ENCODE measurements around the gene PXT1.

The PXT1 gene

DNA sequence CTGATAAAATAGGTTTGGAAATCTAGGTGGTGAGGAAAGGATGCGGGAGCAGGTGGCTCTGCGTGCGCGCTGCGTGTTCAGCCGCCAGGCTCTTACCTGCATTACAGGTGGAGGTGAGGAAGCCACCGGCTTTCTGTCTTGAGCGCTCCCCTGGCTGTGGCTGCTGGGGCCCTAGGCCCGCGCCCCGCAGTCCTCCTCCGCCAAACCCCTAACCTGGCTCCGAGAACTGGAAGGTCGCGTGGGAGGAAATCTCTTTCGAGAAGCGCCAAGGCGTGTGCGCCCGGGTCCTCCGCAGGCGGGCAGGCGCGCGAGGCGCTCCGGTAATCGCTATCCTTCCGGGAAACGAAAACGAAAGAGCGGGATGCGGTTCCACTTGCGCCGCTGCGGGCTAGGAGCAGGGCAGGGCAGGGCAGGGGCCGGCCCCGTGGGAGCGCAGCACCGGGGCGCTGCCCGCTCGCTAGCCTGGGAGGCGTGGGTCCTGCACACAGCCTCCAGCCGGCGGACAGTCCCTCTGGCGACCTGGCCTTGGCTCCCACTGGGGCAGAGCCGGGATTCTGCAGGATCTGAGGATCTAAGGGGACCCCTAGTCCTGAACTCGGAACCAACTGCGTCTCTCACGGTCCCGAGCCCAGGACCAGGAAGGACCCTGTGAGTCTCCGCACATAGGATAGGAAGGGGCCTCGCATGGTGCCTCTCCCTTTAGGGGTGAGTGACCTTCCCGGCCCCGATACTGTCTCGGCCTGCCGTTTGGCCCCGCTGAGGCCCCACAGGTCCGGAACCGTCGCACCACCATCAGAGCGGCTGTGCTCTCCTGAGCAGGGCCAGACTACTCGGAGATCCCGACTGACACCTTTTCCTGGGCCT lies 55.0 kb downstream of the PXT1 start, which contains the start of gene ETV7:
ETV7 (minus strand) TSS at position 230 of the 864 bp plus-strand sequence; CDS start at position 102, 128 bp downstream.
- peak in 1 of 2 donors; percentile 25 for DNase-seq (ENCODE audit: low read depth in 2 of 2)

DNA sequence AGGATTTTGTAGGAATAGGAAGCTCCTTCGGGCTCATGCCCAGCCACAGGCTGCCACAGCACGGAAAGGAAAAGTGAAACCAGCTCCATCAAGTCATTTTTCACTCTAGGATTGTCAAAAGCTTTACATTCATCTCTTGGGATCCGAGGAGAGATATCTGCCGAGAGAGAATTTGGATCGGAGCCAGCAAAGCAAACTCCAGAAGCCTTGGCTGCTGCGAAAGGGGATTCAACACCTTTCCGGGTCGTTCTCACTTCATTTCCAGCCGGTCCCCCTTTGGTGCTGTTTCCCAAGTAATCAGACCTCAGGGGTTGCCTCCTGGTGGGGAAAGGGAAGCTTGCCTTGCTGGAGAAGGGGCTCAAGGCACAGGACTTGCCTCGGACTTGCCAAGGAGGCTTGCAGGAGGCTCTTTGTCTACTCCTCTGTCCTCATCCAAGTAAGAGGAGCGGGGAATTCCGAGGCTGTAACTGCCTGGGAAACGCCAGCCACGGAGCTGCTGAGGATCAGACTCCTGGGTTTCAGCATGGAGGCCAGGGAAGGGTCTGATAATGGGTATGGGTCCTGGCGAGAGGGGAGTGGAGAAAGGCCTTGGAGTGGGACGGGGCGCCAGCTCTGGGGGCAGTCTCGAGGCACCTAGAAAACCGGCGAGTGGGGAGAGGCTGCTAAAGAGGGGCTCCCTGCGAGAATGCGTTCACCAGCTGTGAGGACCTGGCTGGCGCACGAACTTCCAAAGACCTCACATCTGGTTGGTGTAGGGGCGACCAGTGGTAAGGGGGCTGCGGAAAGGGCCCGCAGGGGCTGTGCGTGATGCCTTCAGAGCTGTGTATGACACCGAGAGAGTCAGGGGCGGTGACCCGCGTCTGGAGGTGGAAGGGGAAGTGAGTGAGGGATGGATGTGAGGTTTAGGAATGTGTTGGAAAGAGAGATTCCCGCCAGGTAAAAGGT lies 55.9 kb downstream of the PXT1 start:
- DNase-seq (ENCODE audit: low read depth in 2 of 2), result no peak

DNA sequence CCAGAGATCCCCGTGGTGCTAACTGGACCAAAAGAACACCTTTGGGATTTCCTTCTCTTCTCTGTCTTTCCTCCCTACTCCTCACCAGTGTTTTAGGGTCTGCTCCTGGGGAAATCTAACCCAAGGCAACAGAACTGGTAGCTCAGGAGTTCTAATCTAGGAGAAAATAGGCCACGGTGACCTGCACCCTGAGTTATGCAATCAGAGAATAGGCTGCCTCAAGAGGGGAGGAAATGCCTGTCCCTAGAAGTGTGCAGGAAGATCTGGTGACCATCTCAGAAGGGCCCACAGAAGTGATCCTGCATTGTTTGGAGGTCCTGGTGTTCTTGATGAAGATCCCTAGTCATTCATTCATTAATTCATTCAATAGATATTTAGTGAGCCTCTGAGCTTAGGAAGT lies 58.6 kb downstream of the PXT1 start:
- no peak for DNase-seq (ENCODE audit: low read depth in 2 of 2)

DNA sequence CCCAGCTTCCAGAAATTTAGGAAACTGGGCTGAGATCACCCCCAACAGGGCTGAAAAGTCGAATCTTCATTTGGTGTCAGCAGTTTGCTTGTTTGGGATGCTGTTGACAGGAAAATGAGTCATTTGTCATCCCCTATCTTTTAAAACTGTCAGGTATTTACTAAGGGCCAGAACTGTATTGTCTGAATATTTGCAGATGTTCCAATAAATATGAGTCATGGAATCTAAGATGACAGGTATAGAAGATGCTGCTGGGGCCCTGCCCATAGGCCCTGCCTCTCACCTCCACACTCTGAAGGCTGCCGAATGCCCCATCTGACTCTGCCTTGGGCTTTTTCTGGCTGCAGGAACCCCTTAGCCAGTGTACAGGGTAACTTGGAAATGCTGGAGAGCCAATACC lies 59.0 kb downstream of the PXT1 start:
- no peak for DNase-seq (ENCODE audit: low read depth in 2 of 2)

DNA sequence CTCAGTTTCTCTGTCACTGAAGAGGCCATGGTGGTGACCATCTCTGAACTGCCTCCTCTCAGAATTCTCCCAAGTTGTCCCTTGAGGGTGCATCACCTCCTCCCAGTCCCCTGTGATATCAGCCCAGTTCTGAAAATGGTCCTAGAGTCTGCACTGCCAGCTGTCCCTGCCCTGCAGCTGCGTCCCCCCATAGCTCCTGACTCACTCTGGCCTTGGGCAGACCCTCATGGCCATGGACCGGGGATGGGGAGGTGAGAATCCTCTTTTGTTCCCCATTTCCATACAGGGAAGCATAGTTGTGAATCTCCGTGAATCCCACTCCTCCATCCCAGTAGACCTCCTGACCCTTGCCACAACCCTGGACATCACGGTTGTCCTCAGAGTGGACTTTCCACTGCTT lies 59.7 kb downstream of the PXT1 start:
- no peak for DNase-seq (ENCODE audit: low read depth in 2 of 2)

DNA sequence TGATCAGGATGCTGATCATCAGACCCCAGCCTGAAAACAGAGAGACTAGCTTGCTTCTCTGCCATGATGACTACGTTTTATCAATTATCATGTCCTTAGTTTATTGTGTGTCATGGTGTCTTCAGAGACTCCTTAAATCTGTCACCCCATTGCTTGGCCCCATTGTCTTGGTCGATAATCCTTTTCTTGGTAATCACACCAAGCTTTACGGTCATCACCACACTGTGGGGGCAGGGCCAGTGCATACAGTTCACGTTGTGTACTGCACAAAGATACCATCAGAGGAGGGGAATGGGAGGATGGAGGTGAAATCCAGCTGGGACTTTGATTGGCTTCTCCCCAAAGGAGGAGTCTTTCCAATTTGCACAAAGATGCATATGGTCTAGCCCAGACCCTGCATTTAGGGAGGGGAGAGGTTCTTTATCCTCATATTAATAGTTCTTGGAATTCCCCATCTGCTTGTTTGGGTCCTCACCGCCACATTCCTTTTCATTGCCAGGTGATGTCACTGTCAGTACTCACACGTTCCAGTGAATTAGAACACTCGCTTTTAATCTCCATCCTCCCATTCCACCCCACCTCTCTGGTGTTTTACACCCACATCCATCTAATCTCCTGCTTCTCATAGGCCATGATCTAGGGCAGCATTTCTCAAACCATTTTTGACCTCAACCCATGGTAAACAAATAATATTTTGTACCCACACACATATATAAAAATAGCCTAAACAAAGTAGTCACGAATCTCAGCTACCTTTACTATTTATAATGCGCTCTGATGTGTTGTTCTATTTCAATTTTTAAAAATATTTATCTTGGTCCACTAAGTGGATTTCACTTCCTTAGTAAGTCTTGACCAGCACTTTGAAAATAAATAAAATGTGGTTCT lies 60.9 kb downstream of the PXT1 start:
- DNase-seq (ENCODE audit: low read depth in 2 of 2), result no peak

DNA sequence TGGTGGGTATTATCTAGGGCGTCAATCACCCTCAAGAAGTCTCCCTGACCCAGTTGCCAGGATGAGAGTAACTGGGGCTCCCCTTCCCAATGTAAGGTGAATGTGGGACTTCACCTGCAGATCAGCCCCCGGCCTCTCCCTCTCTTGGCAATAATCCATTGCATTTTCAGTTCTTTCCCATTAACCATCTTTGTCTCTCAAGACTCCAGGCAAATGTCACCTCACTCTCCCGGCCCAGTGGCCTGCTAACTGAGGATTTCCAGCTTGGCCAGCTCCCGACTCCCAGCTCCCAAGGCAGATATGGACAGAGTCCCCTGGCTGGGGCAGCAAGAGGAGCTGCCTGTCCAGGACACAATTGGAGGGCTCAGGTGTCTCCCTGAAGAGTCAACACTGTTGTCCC lies 62.5 kb downstream of the PXT1 start:
- no peak for DNase-seq (ENCODE audit: low read depth in 2 of 2)

DNA sequence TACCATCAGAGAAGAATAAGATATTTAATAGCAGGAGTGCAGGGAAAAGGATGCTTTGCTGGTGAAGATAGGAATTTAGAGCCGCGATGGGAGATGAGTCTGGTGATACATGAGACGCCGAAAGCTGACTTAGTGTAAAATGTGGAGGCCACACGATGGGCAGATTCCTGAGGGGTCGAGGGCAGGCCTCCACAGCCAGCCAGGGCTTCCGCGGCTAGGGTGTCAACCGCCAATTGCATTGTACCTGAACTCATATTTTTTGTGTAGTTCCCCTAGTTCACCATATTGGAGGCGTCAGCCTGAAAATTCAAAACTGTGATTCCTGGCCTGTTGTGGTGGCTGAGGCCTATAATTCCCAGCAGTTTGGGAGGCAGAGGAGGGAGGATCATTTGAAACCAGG lies 63.7 kb downstream of the PXT1 start:
- no peak for DNase-seq (ENCODE audit: low read depth in 2 of 2)

DNA sequence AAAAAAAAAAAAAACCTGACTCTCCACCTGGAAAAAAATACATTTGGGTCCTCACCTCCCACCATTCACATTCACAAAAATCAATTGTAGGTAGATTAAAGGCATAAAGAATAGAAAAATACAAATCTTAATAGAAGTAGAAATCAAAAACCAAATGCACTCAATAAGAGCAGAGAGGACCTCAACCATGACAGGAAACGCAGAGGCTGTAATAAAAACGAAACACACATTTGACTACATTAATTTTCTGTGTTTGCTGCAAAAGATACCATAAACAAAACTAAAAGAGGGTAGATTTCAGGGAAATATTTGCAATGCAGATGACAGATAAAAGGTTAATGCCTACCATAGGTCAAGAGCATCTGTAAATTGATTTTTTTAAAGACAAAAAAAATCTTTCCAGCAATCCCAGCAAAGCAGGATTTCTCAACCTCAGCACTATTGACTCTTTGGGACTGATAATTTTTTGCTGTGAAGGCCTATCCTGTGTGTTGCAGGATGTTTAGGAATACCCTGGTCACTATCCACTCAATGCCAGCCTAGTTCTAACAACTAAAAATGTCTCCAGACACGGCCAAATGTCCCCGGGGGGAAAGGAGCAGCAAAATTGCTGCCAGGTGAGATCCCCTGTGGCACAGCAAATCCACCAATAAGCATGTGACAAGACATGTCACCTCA lies 64.3 kb downstream of the PXT1 start:
- no peak for DNase-seq (ENCODE audit: low read depth in 2 of 2)

DNA sequence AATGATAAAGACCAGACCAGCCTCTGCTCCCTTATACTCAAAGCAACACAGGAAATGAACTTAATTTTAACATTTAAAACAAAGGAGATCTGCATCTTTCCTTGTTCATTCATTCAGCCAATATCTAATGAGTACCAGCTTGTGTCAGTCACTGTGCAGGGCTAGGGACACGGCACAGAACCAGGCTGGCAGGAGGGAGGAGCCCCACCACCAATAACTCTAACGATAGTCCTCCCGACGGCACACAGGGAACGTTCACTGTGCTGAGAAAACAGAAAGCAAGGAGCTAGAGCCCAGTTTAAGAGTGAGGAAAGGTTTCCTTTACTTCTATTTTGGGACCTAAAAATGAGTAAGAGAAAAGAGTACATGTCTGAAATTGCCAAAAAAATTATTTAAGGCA lies 65.1 kb downstream of the PXT1 start:
- no peak for DNase-seq (ENCODE audit: low read depth in 2 of 2)

DNA sequence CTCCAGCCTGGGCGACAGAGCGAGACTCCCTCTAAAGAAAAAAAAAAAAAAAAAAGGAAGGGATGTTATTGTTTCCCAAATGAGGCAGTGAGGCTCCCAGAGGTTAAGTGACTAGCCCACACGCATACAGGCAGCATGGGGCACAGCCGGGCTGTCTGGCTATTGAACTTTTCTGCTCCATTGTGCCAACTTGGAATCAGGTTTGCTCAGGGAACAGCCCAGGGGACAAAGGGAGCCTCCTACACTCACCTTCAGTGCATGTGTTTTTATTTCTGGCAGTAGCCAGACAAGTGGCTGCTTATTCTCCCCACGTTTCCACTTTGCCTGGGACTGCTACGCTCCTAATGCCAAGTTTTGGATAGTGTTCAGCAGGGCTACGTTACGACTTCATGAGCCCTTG lies 65.9 kb downstream of the PXT1 start:
- no peak for DNase-seq (ENCODE audit: low read depth in 2 of 2)

DNA sequence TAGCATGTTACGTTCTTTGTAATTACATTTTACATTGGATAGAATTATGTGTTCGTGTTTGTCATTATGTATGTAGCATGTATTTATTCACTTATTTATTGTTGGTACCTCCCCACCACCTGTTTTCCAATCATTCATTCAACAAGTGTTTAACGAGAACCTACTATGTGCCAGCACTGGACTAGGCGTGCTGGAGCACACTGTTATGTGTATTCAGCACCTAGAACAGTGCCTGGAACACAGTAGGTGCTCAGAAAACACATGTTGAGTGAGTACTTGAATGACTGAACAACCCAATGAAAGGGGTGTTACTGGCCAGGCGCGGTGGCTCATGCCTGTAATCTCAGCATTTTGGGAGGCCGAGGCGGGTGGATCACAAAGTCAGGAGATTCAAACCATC lies 66.5 kb downstream of the PXT1 start:
- no peak for DNase-seq (ENCODE audit: low read depth in 2 of 2)

DNA sequence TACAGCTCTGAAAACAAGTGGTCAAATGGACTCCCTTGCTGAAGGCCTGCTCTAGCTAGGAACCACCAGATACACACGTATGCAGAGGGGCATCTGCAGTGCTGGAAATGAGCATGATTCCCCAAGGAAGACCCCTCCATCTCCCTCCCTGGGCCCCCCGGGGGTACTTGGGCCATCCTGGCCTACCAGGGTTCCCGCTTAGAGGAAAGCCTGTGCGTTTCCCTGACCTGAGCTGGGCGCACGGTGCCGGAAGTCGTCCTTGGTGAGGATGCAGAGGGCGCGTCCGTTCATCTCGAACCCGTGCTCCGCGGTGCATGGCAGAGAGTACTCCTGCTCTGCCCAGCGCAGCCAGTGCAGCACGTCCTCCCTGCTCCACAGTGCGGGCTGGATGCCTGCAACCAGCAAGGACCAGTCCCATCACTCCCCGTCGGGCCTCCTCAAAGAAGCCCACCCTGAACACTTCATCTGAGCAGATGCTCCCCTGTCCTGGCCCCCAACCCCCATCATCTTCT lies 67.0 kb downstream of the PXT1 start:
- DNase-seq (ENCODE audit: low read depth in 2 of 2), result no peak

DNA sequence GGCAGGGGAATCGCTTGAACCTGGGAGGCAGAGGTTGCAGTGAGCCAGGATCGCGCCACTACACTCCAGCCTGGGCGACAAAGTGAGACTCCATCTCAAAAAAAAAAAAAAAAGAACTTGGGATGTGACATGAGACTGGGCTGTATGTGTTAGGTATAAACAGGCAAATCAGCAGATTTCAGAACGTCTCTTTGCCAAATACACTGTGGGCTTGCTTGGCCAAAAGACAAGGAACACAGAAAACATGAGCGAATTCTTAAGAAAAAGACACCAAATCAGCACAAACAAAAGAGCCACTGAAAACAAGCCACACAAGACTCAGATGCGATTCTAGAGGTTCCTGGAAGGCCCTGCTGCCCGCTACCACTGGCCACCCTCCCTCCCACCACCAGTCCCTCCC lies 67.7 kb downstream of the PXT1 start:
- no peak for DNase-seq (ENCODE audit: low read depth in 2 of 2)

DNA sequence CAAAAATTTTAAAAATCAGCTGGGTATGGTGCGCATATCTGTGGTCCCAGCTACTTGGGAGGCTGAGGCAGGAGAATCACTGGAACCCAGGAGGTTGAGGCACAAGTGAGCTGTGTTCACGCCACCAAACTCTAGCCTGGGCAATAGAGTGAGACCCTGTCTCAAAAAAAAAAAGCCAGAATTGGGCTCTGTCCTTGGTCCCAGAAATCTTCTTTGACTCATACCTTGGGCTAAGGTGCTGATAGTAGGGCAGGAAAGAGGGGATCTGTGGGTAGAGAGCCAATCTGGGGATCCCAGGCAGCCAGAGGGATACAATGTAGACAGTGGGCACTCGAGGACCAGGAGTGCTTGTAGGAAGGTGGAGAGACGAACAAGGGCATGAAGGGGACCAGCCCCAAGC lies 68.5 kb downstream of the PXT1 start:
- DNase-seq (ENCODE audit: low read depth in 2 of 2), result no peak

DNA sequence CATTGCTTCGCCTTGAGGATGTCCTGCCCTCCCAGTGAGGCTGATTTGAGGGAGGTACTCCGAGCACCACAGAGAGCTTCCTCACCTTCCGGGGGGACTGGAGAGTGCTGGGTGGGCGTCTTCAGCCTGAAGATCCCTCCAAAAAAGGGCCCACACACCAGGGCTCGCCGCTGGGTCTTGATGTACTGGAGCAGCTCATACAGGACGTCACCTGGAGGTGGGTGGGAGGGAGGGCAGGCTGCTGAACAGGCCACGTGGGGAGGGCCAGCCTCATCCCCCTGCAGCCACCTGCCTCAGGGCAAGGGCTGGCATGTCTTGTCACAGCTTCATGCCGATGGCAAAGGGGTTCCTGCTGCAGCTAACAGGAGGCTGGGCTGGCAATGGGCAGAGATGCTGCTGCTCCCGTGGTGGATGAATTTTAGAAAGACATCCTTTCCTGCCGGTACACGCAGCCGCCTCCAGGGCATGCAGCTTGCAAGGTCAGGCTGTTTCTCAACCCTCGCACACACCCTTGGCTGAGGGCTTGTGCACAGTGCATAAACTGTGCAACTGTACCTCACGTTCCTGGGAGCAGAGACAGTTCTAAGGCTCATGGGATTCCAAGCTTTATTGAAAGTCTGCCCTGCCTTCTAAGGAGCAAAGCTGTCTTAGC lies 69.2 kb downstream of the PXT1 start:
- DNase-seq (ENCODE audit: low read depth in 2 of 2), result no peak

DNA sequence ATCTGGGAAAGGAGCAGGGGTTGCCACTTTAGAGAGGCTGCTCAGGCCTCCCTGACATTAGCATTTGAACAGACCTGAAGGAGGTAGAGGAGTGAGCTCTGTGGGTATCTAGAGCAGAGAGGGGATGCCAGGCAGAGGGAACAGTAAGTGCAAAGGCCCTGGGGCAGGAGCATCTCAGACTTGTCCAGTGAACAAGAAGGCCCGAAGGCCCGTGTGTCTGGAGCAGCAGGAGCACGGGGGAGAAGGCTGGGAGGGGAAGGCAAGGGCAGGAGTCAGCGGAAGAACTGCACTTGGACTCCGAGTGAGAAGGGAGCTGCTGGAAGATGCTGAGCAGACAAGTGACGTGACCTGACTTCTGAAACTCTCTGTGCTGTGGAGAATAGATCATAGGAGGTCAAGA lies 70.6 kb downstream of the PXT1 start:
- DNase-seq (ENCODE audit: low read depth in 2 of 2), result no peak

DNA sequence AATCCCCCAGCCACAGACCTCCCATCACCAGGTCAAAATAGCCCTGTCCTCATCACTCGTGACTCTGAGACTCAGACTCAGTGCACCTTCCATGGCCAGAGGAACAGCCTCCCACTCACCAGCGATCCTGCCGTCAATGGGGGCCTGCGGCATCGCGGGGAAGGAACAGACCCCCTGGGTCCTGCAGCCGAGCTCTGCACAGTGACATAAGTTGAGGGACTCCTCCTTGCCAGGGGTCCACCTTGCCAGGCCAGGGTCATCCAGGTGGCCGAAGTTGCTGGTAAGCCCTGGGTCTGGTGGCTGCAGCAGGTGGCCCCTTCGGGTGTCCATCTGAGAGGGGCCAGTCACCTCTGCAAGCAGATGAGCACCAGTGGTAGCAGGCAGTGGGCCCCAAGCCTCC lies 71.4 kb downstream of the PXT1 start:
- no peak for DNase-seq (ENCODE audit: low read depth in 2 of 2)

DNA sequence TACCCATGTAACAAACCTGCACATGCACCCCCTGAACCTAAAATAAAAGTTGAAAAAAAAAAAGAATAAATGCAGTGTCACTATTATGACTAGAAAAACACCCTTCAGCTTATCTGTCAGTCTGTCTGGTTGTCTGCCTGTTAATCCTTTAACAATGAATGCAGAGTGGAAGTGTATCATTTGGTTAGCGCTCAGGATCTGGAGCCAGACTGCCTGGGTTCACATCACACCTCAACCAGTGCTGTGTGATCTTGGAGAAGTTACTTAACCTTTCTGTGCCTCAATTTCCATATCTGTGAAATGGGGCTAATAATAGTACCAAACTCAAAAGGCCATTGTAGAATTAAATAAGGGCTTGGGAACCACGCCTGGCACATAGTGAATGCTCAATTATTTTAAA lies 72.0 kb downstream of the PXT1 start:
- no peak for DNase-seq (ENCODE audit: low read depth in 2 of 2)
